OCI-LY3 (cell line): ENCODE results near the gene HAS3.

ENCODE experiments used
- EZH2phosphoT487 ChIP-seq: fragments of 200-600 bp; shearing (Covaris generic); IDR thresholded peaks from 2 replicates; pipeline ENCODE4 v1.6.1; 2018; ENCODE audit warnings: antibody characterized with exemption, mixed run types, low read depth
- TF ChIP-seq, protein P1 (sequence below): fragments of 200-600, 300-600 bp; sonication (generic); IDR thresholded peaks from 2 replicates; pipeline ENCODE4 v1.5.1; 2014; ENCODE audit warnings: antibody characterized with exemption, low read length, low read depth

DNA sequence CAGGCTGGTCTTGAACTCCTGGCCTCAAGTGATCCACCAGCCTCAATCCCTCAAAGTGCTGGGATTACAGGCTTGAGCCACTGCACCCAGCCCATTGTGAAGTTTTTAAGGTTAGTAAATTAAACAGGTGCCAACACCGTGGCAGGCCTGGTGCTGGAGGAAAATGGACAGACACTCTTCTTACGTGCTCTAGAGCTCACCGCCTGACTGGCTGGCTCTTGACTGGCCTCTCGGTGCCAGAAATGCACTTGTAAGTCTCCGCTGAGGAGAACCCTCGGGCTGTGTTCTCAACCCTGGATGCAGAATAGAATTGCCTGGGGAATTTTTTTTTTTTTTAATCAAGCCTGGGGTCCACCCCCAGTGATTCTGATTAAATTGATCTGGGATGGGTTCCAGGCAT is 10.3 kb upstream of the HAS3 start:
- TF ChIP-seq, protein P1, sequence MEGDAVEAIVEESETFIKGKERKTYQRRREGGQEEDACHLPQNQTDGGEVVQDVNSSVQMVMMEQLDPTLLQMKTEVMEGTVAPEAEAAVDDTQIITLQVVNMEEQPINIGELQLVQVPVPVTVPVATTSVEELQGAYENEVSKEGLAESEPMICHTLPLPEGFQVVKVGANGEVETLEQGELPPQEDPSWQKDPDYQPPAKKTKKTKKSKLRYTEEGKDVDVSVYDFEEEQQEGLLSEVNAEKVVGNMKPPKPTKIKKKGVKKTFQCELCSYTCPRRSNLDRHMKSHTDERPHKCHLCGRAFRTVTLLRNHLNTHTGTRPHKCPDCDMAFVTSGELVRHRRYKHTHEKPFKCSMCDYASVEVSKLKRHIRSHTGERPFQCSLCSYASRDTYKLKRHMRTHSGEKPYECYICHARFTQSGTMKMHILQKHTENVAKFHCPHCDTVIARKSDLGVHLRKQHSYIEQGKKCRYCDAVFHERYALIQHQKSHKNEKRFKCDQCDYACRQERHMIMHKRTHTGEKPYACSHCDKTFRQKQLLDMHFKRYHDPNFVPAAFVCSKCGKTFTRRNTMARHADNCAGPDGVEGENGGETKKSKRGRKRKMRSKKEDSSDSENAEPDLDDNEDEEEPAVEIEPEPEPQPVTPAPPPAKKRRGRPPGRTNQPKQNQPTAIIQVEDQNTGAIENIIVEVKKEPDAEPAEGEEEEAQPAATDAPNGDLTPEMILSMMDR: no peak
- TF ChIP-seq EZH2phosphoT487: no peak
